HEK293T (cell line): Measurements from ENCODE around the gene GOLM1.

Experiments used
- BHLHE40 ChIP-seq: fragments of 450-650 bp; IDR thresholded peaks from 2 replicates; pipeline ENCODE4 v1.6.1; 2016; ENCODE audit warnings: mild to moderate bottlenecking, moderate library complexity, borderline replicate concordance
- FOXK2 ChIP-seq: fragments of 450-650 bp; IDR thresholded peaks from 2 replicates; pipeline ENCODE4 v1.6.1; 2016; ENCODE audit warnings: mild to moderate bottlenecking
- PKNOX1 ChIP-seq: fragments of 450-650 bp; IDR thresholded peaks from 2 replicates; pipeline ENCODE4 v1.6.1; 2016
- SUZ12 ChIP-seq: fragments of 450-650 bp; IDR thresholded peaks from 2 replicates; pipeline ENCODE4 v1.6.1; 2016; ENCODE audit warnings: mild to moderate bottlenecking

- TF ChIP-seq SUZ12 = no peak
- no peak for TF ChIP-seq FOXK2
- TF ChIP-seq BHLHE40 = no peak
- no peak for TF ChIP-seq PKNOX1
These were observed 44.7 kb downstream of the GOLM1 start for GRCh38 chr9:86054695-86055094.
